Right lobe of liver (tissue), 6 donors: ENCODE measurements around the gene GPATCH3. TPM values are rescaled to one million over a fixed set of nuclear protein-coding genes. Genes with fewer than 3 reads are reported as not detected.
"Not testable (repeated sequence)": the region's sequence is repeated elsewhere in the genome, so short reads cannot be mapped to it uniquely, and the experiment has no call there.

ENCODE experiments used
- ATAC-seq, 4 donors: fragments of 200-7000 bp; cut with Tn5 transposase; one replicate each; pipeline ENCODE4 v1.9.1; 2020; ENCODE audit warnings: mild to moderate bottlenecking in 4 of 4, moderate library complexity in 4 of 4
- DNase-seq, 3 donors: peaks; one replicate each; pipeline ENCODE4 v3.0.0-alpha.2; 2020
- H3K27ac ChIP-seq, 3 donors: fragments of 200-600 bp; one replicate each; pipeline ENCODE4 v1.8.0; 2022
- H3K27me3 ChIP-seq, 2 donors: fragments of 200-600 bp; one replicate each; pipeline ENCODE4 v1.8.0; 2022
- H3K36me3 ChIP-seq, 4 donors: fragments of 200-600 bp; sonication (generic) in 1 of 4; one replicate each; pipeline versions ENCODE4 v1.5.1 to v1.8.0; 2017 to 2022; ENCODE audit warnings: control low read depth in 1 of 4
- H3K4me1 ChIP-seq, 4 donors: fragments of 200-600 bp; sonication (generic) in 1 of 4; one replicate each; pipeline versions ENCODE4 v1.5.1 to v1.8.0; 2017 to 2022; ENCODE audit warnings: control low read depth in 1 of 4
- H3K4me3 ChIP-seq, 3 donors: fragments of 200-600 bp; one replicate each; pipeline ENCODE4 v1.8.0; 2022
- H3K9me3 ChIP-seq, 4 donors: fragments of 200-600 bp; sonication (generic) in 1 of 4; one replicate each; pipeline versions ENCODE4 v1.5.1 to v1.8.0; 2017 to 2022; ENCODE audit warnings: control low read depth in 1 of 4
- POLR2A ChIP-seq: fragments of 450-650 bp; IDR thresholded peaks from one replicate; pipeline ENCODE4 v1.6.1; 2017; ENCODE audit warnings: antibody characterized with exemption, mild to moderate bottlenecking
- WGBS: methylation state at CpG from one replicate; pipeline ENCODE4 v1.1.6; 2018; ENCODE audit warnings: low coverage, low lambda C conversion rate; ENCODE audit not compliant: insufficient coverage; ENCODE audit errors: missing lambda C conversion rate; 5-methylcytosine and 5-hydroxymethylcytosine counted together
- intact Hi-C, 2 donors: fragments of 100-400 bp; cut with DNase I; formaldehyde crosslinking; loops; one replicate each; pipeline versions ENCODE4 v1.11.2 to v1.14.1; 2022
- total RNA-seq, 6 experiments: library from RNA; depleted of rRNA in 2 of 6; stranded (reverse); fragments of >200 nt in 2 of 6; fragmentation: NEBNext Ultra II Directional in 3 of 6; extraction: Animal tissue kit (Norgen Biotek cat#: 25700) in 3 of 6; gene quantifications; one replicate each; pipeline versions ENCODE4 v1.1.0 to v1.2.4, GENCODE V29; 2016 to 2023
- TF ChIP-seq, protein P1 (sequence below), 4 donors: fragments of 200-600 bp in 3 of 4; fragments of 450-650 bp in 1 of 4; IDR thresholded peaks; one replicate each; pipeline versions ENCODE4 v1.5.1 to v1.8.0; 2016 to 2022; ENCODE audit warnings: antibody characterized with exemption in 4 of 4, mild to moderate bottlenecking in 2 of 4
- donor health status: DM: no; HTN: yes; CAD: no.
- donor health status: DM: no; HTN: no; CAD: no.
- donor health status: DM: no; HTN: no; CAD: no.
- donor health status: DM: no; HTN: yes; CAD: no.
- donor health status: DM: no; HTN: yes; CAD: no.

Gene GPATCH3
- total RNA-seq, 6 experiments from 2014 or later = 6.0 to 8.1 (median 7.1) TPM

DNA sequence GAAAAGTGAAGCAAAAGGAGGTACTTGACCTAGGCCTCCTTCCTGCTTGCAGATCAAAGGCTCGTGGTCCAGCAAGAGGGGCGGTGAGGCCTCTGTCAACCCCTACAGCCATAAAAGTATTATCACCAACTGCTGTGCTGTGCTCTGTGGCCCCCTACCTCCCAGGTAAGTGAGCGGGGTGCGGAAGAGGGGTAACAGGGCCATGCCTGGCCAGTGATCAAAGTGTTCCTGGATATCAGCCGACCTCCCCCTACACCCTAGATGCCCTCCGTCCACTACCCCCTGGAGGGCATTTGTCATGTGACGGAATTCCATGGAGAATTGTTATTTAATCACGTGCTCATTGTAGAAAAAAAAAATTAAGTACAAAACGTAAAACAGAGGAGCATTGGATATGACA is 47.6 kb downstream of the GPATCH3 start:
- DNase-seq = no peak
- intact Hi-C loops = loop anchor here in 1 of 2 donors (5.0 kb wide), 1 partner anchor 35 kb away; no protein-coding TSS in a partner anchor
- Histone ChIP-seq H3K27ac (no peak overlapping the region), H3K9me3 (no peaks in the 10 kb centered on the region), H3K4me3 (no peak overlapping the region), H3K36me3 (peaks cover 0 to 38% (median 17%) of the 10 kb centered on the region in 4 donors), H3K27me3 (no peaks in the 10 kb centered on the region), H3K4me1 (peaks cover 0 to 14% (median 0%) of the 10 kb centered on the region in 4 donors)
- no peak for ATAC-seq
- TF ChIP-seq POLR2A = no peak
- TF ChIP-seq, protein P1, sequence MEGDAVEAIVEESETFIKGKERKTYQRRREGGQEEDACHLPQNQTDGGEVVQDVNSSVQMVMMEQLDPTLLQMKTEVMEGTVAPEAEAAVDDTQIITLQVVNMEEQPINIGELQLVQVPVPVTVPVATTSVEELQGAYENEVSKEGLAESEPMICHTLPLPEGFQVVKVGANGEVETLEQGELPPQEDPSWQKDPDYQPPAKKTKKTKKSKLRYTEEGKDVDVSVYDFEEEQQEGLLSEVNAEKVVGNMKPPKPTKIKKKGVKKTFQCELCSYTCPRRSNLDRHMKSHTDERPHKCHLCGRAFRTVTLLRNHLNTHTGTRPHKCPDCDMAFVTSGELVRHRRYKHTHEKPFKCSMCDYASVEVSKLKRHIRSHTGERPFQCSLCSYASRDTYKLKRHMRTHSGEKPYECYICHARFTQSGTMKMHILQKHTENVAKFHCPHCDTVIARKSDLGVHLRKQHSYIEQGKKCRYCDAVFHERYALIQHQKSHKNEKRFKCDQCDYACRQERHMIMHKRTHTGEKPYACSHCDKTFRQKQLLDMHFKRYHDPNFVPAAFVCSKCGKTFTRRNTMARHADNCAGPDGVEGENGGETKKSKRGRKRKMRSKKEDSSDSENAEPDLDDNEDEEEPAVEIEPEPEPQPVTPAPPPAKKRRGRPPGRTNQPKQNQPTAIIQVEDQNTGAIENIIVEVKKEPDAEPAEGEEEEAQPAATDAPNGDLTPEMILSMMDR (IDR thresholded peaks at IDR 0.05) = no peak
- 70% methylated on average over 9 of the region's 9 CpGs for WGBS

- peaks cover 0 to 14% (median 0%) of the 10 kb centered on the region in 4 donors for H3K4me1 ChIP-seq
- DNase-seq = no peak
- no peak for ATAC-seq
- intact Hi-C loops = loop anchor here in 1 of 2 donors (5.0 kb wide), 1 partner anchor 36 kb away; no protein-coding TSS in a partner anchor
- H3K27ac ChIP-seq = no peak overlapping the region
- H3K27me3 ChIP-seq = no peaks in the 10 kb centered on the region
- 87% methylated on average over 6 of the region's 12 CpGs for WGBS
- H3K36me3 ChIP-seq = peaks cover 0 to 49% (median 21%) of the 10 kb centered on the region in 4 donors
- H3K9me3 ChIP-seq = no peaks in the 10 kb centered on the region
- TF ChIP-seq, protein P1 (IDR thresholded peaks at IDR 0.05) = no peak
- no peak for TF ChIP-seq POLR2A
- no peak overlapping the region for H3K4me3 ChIP-seq
Measured at GRCh38 chr1:26851106-26851684, 49.1 kb downstream of the GPATCH3 start.

- no peak overlapping the region for H3K4me3 ChIP-seq
- no peak for TF ChIP-seq POLR2A
- TF ChIP-seq, protein P1 (IDR thresholded peaks at IDR 0.05) = no peak
- intact Hi-C loops = no loop called here
- peaks cover 0 to 54% (median 21%) of the 10 kb centered on the region in 4 donors for H3K36me3 ChIP-seq
- ATAC-seq (peak; percentile 59 to 86 (median 70)), DNase-seq (peak in 2 of 3 donors; percentile 72 to 85)
- H3K9me3 ChIP-seq = no peaks in the 10 kb centered on the region
- 29% methylated on average over 4 of the region's 10 CpGs for WGBS
- peaks cover 0 to 14% (median 0%) of the 10 kb centered on the region in 4 donors for H3K4me1 ChIP-seq
- H3K27me3 ChIP-seq = no peaks in the 10 kb centered on the region
- peak overlapping the region in 1 of 3 donors; percentile 60 for H3K27ac ChIP-seq
Measured at GRCh38 chr1:26848941-26849774, 51.1 kb downstream of the GPATCH3 start.

DNA sequence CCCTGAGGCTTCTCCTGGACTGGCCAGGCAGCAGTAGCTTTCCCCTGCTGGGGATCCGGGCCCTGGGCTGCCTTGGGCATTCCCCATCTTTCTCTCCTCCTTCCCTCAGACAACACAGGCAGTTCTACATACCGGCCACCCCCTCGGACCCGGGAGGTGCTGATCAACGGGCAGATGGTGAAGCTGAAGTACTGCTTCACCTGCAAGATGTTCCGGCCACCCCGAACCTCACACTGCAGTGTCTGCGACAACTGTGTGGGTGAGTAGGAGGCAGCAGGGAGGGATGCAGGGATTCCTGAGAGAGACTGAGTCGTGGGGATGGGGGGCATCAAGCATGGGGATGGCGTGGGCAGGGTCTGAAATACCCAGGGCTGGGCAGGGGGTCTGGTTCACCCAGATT is 51.8 kb downstream of the GPATCH3 start:
- no peaks in the 10 kb centered on the region for H3K9me3 ChIP-seq
- H3K4me1 ChIP-seq = peaks cover 0 to 14% (median 0%) of the 10 kb centered on the region in 4 donors
- TF ChIP-seq, protein P1 (IDR thresholded peaks at IDR 0.05) = no peak
- TF ChIP-seq POLR2A = no peak
- ATAC-seq (no peak), DNase-seq (no peak)
- no peaks in the 10 kb centered on the region for H3K27me3 ChIP-seq
- H3K27ac ChIP-seq = peak overlapping the region in 1 of 3 donors; percentile 60
- peaks cover 0 to 50% (median 21%) of the 10 kb centered on the region in 4 donors for H3K36me3 ChIP-seq
- intact Hi-C loops = no loop called here
- H3K4me3 ChIP-seq = no peak overlapping the region
- no CpG with 5 or more reads among the region's 10 CpGs for WGBS

GRCh38 chr1:26847826-26848225 is 52.4 kb downstream of the GPATCH3 start:
- H3K4me3 ChIP-seq, H3K27me3 ChIP-seq, DNase-seq, intact Hi-C loops, H3K9me3 ChIP-seq, ATAC-seq, H3K27ac ChIP-seq: not testable (repeated sequence)
- peaks cover 0 to 48% (median 21%) of the 10 kb centered on the region in 4 donors for H3K36me3 ChIP-seq
- WGBS = 74% methylated on average over 4 of the region's 6 CpGs
- peaks cover 0 to 14% (median 0%) of the 10 kb centered on the region in 4 donors for H3K4me1 ChIP-seq
